Occipital lobe (tissue), 3 donors: ENCODE results near the gene PNLDC1. TPM values are rescaled to one million over a fixed set of nuclear protein-coding genes. Genes with fewer than 3 reads are reported as not detected.
"Not testable (repeated sequence)": the region's sequence is repeated elsewhere in the genome, so short reads cannot be mapped to it uniquely, and the experiment has no call there.

Experiments
- DNase-seq: peaks from one replicate; lab custom pipeline; 2025; lab: John Stamatoyannopoulos, UW
- small RNA-seq: library from RNA; depleted of rRNA; stranded (forward); fragments of <200 nt; gene quantifications from one replicate; pipeline ENCODE3, GENCODE V24; 2014
- total RNA-seq: library from RNA; depleted of rRNA; stranded (reverse); fragments of >200 nt; gene quantifications from one replicate; pipeline ENCODE4 v1.2.3, GENCODE V29; 2014

PNLDC1 gene
- total RNA-seq, 1 donor from 2014 or later = not detected

DNA sequence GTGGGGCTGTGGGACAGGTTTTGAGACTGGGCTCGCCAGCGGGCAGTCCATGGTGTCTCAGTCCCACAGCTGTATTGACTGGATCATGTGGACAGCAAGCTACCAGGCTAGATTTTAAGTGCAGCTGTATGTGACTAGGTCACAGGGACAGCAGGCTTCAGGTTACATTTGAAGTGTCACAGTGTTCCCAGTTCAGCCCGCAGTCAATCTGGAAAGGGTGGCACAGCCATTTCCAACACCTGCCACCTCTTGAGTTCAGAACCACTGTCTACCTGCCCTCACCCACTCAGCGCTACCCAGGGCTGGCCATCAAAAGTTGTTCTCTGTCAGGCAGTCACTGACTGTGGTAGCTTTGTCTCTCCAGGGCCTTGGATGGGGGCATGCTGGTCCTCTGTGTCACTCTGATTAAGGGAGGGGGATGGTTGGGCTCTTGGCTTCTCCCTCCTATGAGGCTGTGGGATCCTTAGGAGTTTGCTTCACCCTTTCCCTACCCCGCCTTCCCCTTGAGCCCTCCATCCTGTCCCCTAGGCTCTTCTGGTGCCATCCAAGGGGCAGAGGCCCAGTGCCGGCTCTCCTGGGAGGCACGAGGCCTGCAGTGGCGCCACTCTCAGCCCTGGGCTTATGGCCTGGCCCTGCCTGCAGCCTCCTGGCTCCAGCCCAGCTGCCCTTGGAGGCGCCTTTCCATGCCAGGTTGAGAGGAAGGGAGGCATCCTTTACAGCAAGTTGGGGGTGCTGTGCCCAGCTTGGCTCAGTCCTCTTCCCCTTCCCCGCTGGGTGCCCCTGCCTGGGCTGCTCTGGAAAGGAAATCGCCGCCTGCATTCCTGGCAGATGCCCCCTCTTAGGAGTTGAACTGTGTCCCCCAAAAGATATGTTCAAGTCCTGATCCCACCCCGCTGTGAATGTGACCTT is 44.9 kb downstream of the PNLDC1 start:
- no peak for DNase-seq

GRCh38 chr6:159848552-159848951 is 48.5 kb downstream of the PNLDC1 start:
- not testable (repeated sequence) for DNase-seq

GRCh38 chr6:159849851-159850250 is 49.8 kb downstream of the PNLDC1 start:
- DNase-seq = not testable (repeated sequence)

- DNase-seq = no peak
Measured at GRCh38 chr6:159852877-159853276, 52.8 kb downstream of the PNLDC1 start.

GRCh38 chr6:159853754-159854153 is 53.7 kb downstream of the PNLDC1 start:
- no peak for DNase-seq

- DNase-seq = no peak
Measured at GRCh38 chr6:159854959-159855358, 54.9 kb downstream of the PNLDC1 start.

DNA sequence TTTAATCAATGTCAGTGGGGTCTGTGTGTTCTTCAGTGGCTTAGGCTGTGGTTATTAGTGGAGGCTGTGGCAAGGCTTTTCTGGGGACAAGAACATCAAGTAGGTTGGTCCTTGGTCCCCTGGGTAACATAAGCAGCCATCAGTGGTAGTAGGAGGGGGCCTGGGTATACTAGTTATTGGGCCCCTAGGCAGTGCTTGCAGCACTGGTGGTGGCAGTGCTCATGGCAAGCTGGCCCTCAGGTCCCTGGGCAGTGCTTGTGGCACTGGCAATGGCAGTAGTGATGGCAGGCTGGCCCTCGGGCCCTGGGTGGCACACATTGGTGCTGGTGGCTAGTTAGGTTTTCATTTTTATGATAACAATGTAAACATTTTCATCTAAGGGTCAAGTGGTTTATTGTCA is 58.2 kb downstream of the PNLDC1 start:
- DNase-seq = no peak

GRCh38 chr6:159860482-159860881 is 60.4 kb downstream of the PNLDC1 start:
- DNase-seq = no peak

DNA sequence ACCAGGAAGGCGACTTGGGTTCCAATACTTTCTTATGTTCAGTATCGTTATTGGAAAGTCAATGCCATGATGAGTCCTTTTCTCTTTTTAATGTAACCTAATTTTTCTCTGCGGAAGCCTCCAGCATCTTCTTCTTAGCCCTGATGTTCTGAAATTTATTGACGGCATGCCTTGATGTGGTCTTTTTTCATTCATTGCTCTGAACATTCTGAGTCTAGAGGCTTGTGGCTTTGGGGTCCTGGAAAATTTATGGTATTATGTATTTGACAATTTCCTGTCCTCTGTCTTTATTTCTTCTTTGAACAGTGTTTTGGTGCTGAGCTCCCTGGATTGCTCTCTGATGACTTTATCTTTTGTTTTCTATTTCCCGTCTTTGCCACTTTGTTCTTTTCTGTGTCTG is 62.0 kb downstream of the PNLDC1 start:
- no peak for DNase-seq

DNA sequence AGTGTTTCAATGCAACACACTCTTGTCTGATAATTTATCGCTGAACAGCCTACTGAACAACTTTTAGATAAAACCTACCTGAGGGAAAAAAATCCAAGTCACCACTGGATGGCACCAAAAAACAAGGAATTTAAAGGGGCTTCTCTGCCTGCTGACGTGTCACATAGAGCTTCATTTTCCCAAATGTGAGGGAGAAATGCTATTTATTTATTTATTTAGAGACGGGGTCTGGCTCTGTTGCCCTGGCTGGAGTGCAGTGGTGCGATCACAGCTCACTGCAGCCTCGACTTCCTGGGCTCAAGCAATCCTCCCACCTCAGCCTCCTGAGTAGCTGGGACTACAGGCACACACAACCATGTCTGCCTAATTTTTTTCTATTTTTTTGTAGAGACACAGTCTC is 63.3 kb downstream of the PNLDC1 start:
- DNase-seq = not testable (repeated sequence)

DNA sequence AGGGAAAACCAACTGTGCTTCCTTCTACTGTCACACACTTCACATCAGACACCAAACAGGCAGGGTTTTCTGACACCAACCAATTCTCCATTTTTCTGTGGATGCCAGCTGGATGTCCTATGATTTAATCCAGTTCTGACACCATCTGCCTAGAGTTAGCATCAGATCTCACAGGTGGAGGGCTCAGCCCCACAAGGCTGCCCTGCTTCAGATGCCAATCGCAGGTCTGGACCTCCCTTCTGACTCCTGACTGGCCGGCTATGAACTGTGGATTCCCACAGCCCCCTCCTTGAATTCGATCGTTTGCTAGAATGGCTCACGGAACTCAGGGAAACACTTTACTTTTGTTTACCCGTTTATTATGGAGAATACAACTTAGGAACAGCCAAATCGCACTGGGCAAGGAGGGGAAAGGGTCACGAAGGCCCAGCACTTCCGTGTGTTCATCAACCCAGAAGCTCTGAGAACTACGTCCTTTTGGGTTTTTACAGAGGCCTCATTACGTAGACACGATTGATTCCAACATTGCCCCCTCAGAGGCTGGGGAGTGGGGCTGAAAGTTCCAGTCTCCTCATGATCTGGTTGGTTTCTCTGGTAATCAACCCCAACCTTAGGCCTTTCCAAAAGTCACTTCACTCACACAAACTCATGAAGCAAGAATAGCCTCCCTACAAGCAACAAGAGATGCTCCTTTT is 65.3 kb downstream of the PNLDC1 start:
- no peak for DNase-seq

DNA sequence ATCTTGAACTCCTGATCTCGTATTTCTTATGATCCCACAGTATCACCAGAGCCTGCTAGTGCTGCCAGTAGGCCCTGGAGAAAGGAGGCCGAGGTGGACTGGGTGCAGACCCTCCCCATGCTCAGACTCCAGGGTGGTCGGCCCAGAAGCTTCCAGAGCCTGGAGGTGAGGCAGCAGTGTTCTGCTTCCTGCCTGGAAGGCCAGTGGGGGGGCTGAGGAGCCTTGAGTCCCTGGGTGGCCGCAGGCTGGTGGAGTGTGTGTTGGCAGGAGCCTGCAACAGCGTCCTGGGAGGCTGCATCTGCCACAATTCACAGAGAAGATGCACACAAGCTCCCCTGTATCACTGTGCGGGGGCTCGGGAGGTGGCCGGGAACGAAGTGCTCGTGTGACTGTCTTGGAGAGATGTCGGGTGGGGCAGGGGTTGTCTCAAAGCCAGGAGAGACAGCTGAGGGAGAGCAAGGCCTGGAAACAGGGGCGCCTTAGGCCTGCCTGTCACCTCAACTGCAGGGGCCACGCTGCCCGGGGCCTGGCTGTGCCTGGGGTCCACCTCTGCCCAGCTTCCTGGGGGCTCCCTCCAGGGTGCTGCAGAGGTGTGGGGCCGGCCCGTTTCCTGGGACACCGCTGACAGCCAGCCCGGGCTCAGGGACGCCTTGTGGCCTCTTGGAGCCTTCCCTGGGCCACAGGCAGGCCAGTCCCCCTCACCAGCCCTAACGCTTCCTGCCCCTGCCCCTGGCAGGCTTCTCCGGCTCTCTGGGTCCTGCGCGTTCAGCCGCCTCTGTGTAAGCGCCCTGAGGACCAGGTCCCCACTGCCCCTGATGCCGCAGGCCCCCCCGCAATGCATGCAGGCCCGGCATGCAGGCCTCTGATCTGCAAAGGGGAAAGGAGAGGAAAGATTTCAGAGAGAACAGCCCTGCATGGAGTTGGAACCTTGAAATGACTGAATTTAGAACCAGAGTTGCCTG is 66.5 kb downstream of the PNLDC1 start:
- DNase-seq = no peak

Small RNAs within 50 kb of the gene (small RNA-seq; reads per million reads assigned to genes)
- 50.8 reads per million, percentile 95 among the genes with 10 or more reads in this experiment for gene SNORA20
- gene SNORA29 = not detected

Other genes with a start within 250 kb of the PNLDC1 start
- 75.2 TPM for gene SOD2, start 107.0 kb upstream of the PNLDC1 start, total RNA-seq
- 147 TPM for gene WTAP, start 72.8 kb upstream of the PNLDC1 start, total RNA-seq
- 69.9 TPM for gene ACAT2, start 38.2 kb upstream of the PNLDC1 start, total RNA-seq
- 336 TPM for gene TCP1, start 10.7 kb upstream of the PNLDC1 start, total RNA-seq
- gene MRPL18, start 9.8 kb upstream of the PNLDC1 start, total RNA-seq = 44.5 TPM
- gene MAS1, start 90.7 kb downstream of the PNLDC1 start, total RNA-seq = not detected
- 36.7 TPM for gene IGF2R, start 168.8 kb downstream of the PNLDC1 start, total RNA-seq